H1 (cell line): ENCODE data around the gene IGSF9B. TPM values are rescaled to one million over a fixed set of nuclear protein-coding genes. Genes with fewer than 3 reads are reported as not detected.

Experiments used
- CTCF ChIA-PET: fragments of 300-600 bp; sonication (Branson Sonifier 250); formaldehyde crosslinking; loops from one replicate; lab custom pipeline; 2021; ENCODE audit not compliant: partially characterized antibody; lab: Charles Lee
- POLR2A ChIA-PET: fragments of 300-600 bp; sonication (Branson Sonifier 250); formaldehyde crosslinking; loops from one replicate; lab custom pipeline; 2021; ENCODE audit warnings: inconsistent platforms; ENCODE audit not compliant: partially characterized antibody; lab: Charles Lee
- DNase-seq, 2 experiments: peaks; one replicate each; pipeline versions ENCODE4 v3.0.0 to v3.0.0-alpha.2; 2010 to 2022; ENCODE audit warnings: low spot score in 2 of 2, low read depth in 1 of 2, mixed read lengths in 1 of 2
- FAIRE-seq: peaks from 2 replicates; lab custom pipeline; 2011; peaks lifted over from hg19 to GRCh38; lab: Jason Lieb, UNC
- H2AFZ ChIP-seq: 2 replicates; pipeline ENCODE4 v1.8.1; 2012; ENCODE audit warnings: low read length, inconsistent platforms
- H2AK5ac ChIP-seq: 2 replicates; pipeline ENCODE4 v1.6.1; 2013; ENCODE audit warnings: low read depth, low read length
- H2BK120ac ChIP-seq: replicated peaks from 2 replicates; pipeline ENCODE3; 2013; ENCODE audit warnings: low read depth, low read length, inconsistent platforms
- H2BK12ac ChIP-seq: 2 replicates; pipeline ENCODE4 v1.6.1; 2013; ENCODE audit warnings: low read depth, low read length
- H2BK15ac ChIP-seq: 2 replicates; pipeline ENCODE4 v1.6.1; 2013; ENCODE audit warnings: low read length
- H2BK20ac ChIP-seq: 2 replicates; pipeline ENCODE4 v1.6.1; 2013; ENCODE audit warnings: low read length
- H2BK5ac ChIP-seq: 2 replicates; pipeline ENCODE4 v1.6.1; 2013; ENCODE audit warnings: low read depth, low read length
- H3K14ac ChIP-seq: 2 replicates; pipeline ENCODE4 v1.6.1; 2013; ENCODE audit warnings: inconsistent platforms; ENCODE audit not compliant: insufficient read length
- H3K18ac ChIP-seq: 2 replicates; pipeline ENCODE4 v1.6.1; 2013; ENCODE audit warnings: low read length; ENCODE audit errors: extremely low read depth
- H3K23ac ChIP-seq: 2 replicates; pipeline ENCODE4 v1.6.1; 2013; ENCODE audit warnings: inconsistent platforms; ENCODE audit not compliant: insufficient read length
- H3K23me2 ChIP-seq: 2 replicates; pipeline ENCODE4 v1.6.1; 2013; ENCODE audit warnings: low read depth, low read length
- H3K27ac ChIP-seq: 2 replicates; pipeline ENCODE4 v1.6.1; 2011; ENCODE audit warnings: low read depth, low read length, inconsistent platforms
- H3K27me3 ChIP-seq, 4 experiments: replicated peaks in 1 of 4; 1 replicate in 1 of 4; 2 replicates in 3 of 4; pipeline versions ENCODE4 v1.6.1 to v1.8.1; 2011 to 2013; ENCODE audit warnings: low read length in 3 of 4, mild to moderate bottlenecking in 3 of 4, inconsistent platforms in 2 of 4, mixed read lengths in 2 of 4, moderate library complexity in 1 of 4; ENCODE audit not compliant: control insufficient read depth in 3 of 4, insufficient read depth in 3 of 4; ENCODE audit errors: extremely low read depth in 1 of 4
- H3K36me3 ChIP-seq, 4 experiments: 2 replicates each; pipeline versions ENCODE4 v1.6.1 to v1.8.1; 2011 to 2013; ENCODE audit warnings: mild to moderate bottlenecking in 4 of 4, low read length in 3 of 4, moderate library complexity in 2 of 4, control low read depth in 1 of 4, inconsistent platforms in 1 of 4; ENCODE audit not compliant: insufficient read depth in 4 of 4, control insufficient read depth in 2 of 4
- H3K4ac ChIP-seq: replicated peaks from 2 replicates; pipeline ENCODE3; 2013; ENCODE audit warnings: low read length, low read depth, mixed read lengths, inconsistent platforms; ENCODE audit not compliant: insufficient read length
- H3K4me1 ChIP-seq, 4 experiments: replicated peaks in 1 of 4; 1 replicate in 1 of 4; 2 replicates in 3 of 4; pipeline versions ENCODE4 v1.6.1 to v1.8.1; 2011 to 2013; ENCODE audit warnings: low read length in 3 of 4, inconsistent platforms in 2 of 4, mixed read lengths in 1 of 4; ENCODE audit not compliant: insufficient read depth in 4 of 4, control insufficient read depth in 3 of 4
- H3K4me2 ChIP-seq, 2 experiments: 2 replicates each; pipeline versions ENCODE4 v1.6.1 to v1.8.1; 2011 to 2013; ENCODE audit warnings: low read depth in 2 of 2, low read length in 2 of 2, control low read depth in 1 of 2, inconsistent platforms in 1 of 2, mild to moderate bottlenecking in 1 of 2; ENCODE audit not compliant: insufficient read depth in 1 of 2
- H3K4me3 ChIP-seq, 4 experiments: fragments of 200-600, 300-600 bp in 1 of 4; sonication (generic), shearing (Covaris generic), sonication (Bioruptor Twin) in 1 of 4; 2 replicates each; pipeline versions ENCODE4 v1.5.1 to v1.8.1; 2011 to 2016; ENCODE audit warnings: low read length in 4 of 4, low read depth in 3 of 4, control low read depth in 2 of 4, inconsistent platforms in 2 of 4, mild to moderate bottlenecking in 2 of 4, mixed read lengths in 1 of 4, moderate library complexity in 1 of 4; ENCODE audit not compliant: insufficient read depth in 2 of 4; ENCODE audit errors: extremely low read depth in 1 of 4
- H3K56ac ChIP-seq: replicated peaks from 2 replicates; pipeline ENCODE3; 2013; ENCODE audit warnings: low read depth, mild to moderate bottlenecking, mixed read lengths, low read length, inconsistent platforms; ENCODE audit not compliant: insufficient read length
- H3K79me1 ChIP-seq: 2 replicates; pipeline ENCODE4 v1.6.1; 2013; ENCODE audit warnings: low read depth, low read length, control low read depth
- H3K79me2 ChIP-seq, 2 experiments: 2 replicates each; pipeline versions ENCODE4 v1.6.1 to v1.8.1; 2012 to 2013; ENCODE audit warnings: low read length in 2 of 2, mild to moderate bottlenecking in 2 of 2, inconsistent platforms in 1 of 2; ENCODE audit not compliant: insufficient read depth in 2 of 2, control insufficient read depth in 1 of 2
- H3K9ac ChIP-seq, 4 experiments: replicated peaks in 1 of 4; 1 replicate in 1 of 4; 2 replicates in 3 of 4; pipeline versions ENCODE4 v1.6.1 to v1.8.1; 2011 to 2013; ENCODE audit warnings: low read depth in 3 of 4, low read length in 3 of 4, control low read depth in 2 of 4, mild to moderate bottlenecking in 2 of 4, moderate library complexity in 2 of 4, inconsistent platforms in 1 of 4; ENCODE audit errors: extremely low read depth in 1 of 4
- H3K9me3 ChIP-seq, 2 experiments: 2 replicates each; pipeline versions ENCODE4 v1.6.1 to v1.8.1; 2012 to 2013; ENCODE audit warnings: mild to moderate bottlenecking in 2 of 2, moderate library complexity in 2 of 2, control low read depth in 1 of 2, inconsistent platforms in 1 of 2, low read depth in 1 of 2, low read length in 1 of 2, mixed read lengths in 1 of 2; ENCODE audit not compliant: insufficient read depth in 2 of 2
- H4K20me1 ChIP-seq, 2 experiments: replicated peaks in 1 of 2; 2 replicates each; pipeline versions ENCODE3 to v1.8.1; 2011 to 2013; ENCODE audit warnings: inconsistent platforms in 2 of 2, low read length in 2 of 2, mild to moderate bottlenecking in 1 of 2; ENCODE audit not compliant: insufficient read depth in 2 of 2, control insufficient read depth in 1 of 2
- H4K5ac ChIP-seq: 2 replicates; pipeline ENCODE4 v1.6.1; 2013; ENCODE audit warnings: low read length, low read depth, mixed read lengths, inconsistent platforms; ENCODE audit not compliant: insufficient read length
- H4K8ac ChIP-seq: 2 replicates; pipeline ENCODE4 v1.8.0; 2013; ENCODE audit warnings: mild to moderate bottlenecking, moderate library complexity, low read length, inconsistent platforms; ENCODE audit not compliant: insufficient read depth; ENCODE audit errors: extremely low read depth
- H4K91ac ChIP-seq: replicated peaks from 2 replicates; pipeline ENCODE3; 2013; ENCODE audit warnings: low read length, mixed read lengths, inconsistent platforms; ENCODE audit not compliant: insufficient read length
- ATF3 ChIP-seq: IDR thresholded peaks from 2 replicates; pipeline ENCODE4 v1.6.1; 2011; ENCODE audit warnings: low read depth, mild to moderate bottlenecking, low read length; ENCODE audit not compliant: insufficient read depth
- CHD2 ChIP-seq: IDR thresholded peaks from 2 replicates; pipeline ENCODE4 v1.6.1; 2012; ENCODE audit warnings: low read length, improper control_type of control experiment
- CTCF ChIP-seq, 3 experiments: IDR thresholded peaks; 1 replicate in 2 of 3; 2 replicates in 1 of 3; pipeline versions ENCODE4 v1.5.1 to v1.6.1; 2011; ENCODE audit warnings: low read length in 3 of 3, mild to moderate bottlenecking in 3 of 3, inconsistent platforms in 2 of 3, low read depth in 1 of 3, moderate library complexity in 1 of 3; ENCODE audit not compliant: insufficient read depth in 1 of 3; ENCODE audit errors: control extremely low read depth in 1 of 3
- EZH2 ChIP-seq: fragments of 200-600 bp; sonication (generic); IDR thresholded peaks from 2 replicates; pipeline ENCODE4 v1.7.1; 2012; ENCODE audit warnings: low read depth, mild to moderate bottlenecking, moderate library complexity, low read length, inconsistent platforms; ENCODE audit not compliant: severe bottlenecking
- GTF2F1 ChIP-seq: IDR thresholded peaks from 2 replicates; pipeline ENCODE4 v1.6.1; 2012; ENCODE audit warnings: low read depth, low read length, improper control_type of control experiment, borderline replicate concordance
- HDAC6 ChIP-seq: IDR thresholded peaks from one replicate; pipeline ENCODE4 v1.7.1; 2012; ENCODE audit warnings: low read depth, mild to moderate bottlenecking, inconsistent platforms, low read length, moderate library complexity
- KDM4A ChIP-seq: IDR thresholded peaks from one replicate; pipeline ENCODE4 v1.7.1; 2012; ENCODE audit warnings: low read depth, mild to moderate bottlenecking, moderate library complexity, low read length, inconsistent platforms; ENCODE audit not compliant: severe bottlenecking
- KDM5A ChIP-seq: fragments of 200-600 bp; IDR thresholded peaks from 2 replicates; pipeline ENCODE4 v1.7.1; 2012; ENCODE audit warnings: mild to moderate bottlenecking, low read length, inconsistent platforms, mixed read lengths
- PHF8 ChIP-seq: fragments of 200-600 bp; sonication (generic); conservative IDR thresholded peaks from 2 replicates; pipeline ENCODE4 v1.7.1; 2012; ENCODE audit warnings: low read depth, mild to moderate bottlenecking, inconsistent platforms, low read length, moderate library complexity
- POLR2AphosphoS5 ChIP-seq: IDR thresholded peaks from 2 replicates; pipeline ENCODE4 v1.6.1; 2011; ENCODE audit warnings: low read depth, low read length
- WGBS, 2 experiments: shearing (Covaris generic) in 1 of 2; methylation state at CpG; one replicate each; pipeline versions ENCODE4 v1.1.6 to v1.1.7; 2013 to 2015; ENCODE audit warnings: low lambda C conversion rate in 2 of 2, mixed read lengths in 2 of 2, inconsistent platforms in 1 of 2, low coverage in 1 of 2, missing lambda C conversion rate in 1 of 2; ENCODE audit not compliant: insufficient replicate concordance in 2 of 2, insufficient coverage in 1 of 2, insufficient read length in 1 of 2; ENCODE audit errors: extremely low coverage in 1 of 2, missing lambda C conversion rate in 1 of 2; 5-methylcytosine and 5-hydroxymethylcytosine counted together
- polyA plus RNA-seq, 7 experiments: library from polyadenylated mRNA; depleted of rRNA in 3 of 7; stranded (reverse) in 5 of 7; unstranded in 2 of 7; fragments of >200 nt in 5 of 7; fragments of 200-250 nt in 2 of 7; gene quantifications; 1 replicate in 5 of 7; 2 replicates in 1 of 7; 4 replicates in 1 of 7; pipeline versions ENCODE4 v1.2.1 to v1.2.3, GENCODE V29; 2011 to 2013; ENCODE audit warnings: missing spikeins in 2 of 7, mixed read lengths in 2 of 7
- total RNA-seq: library from RNA; stranded (reverse); fragmentation: NEBNext Ultra II Directional; extraction: Animal tissue kit (Norgen Biotek cat#: 25700); gene quantifications from 2 replicates; pipeline ENCODE4 v1.2.1, GENCODE V29; 2021

The IGSF9B gene
- total and polyA plus RNA-seq, 2 of the 8 experiments (the other 6 are each of a cell fraction or from before 2014, with no cell fraction given) = 16.5 to 49.2 TPM

GRCh38 chr11:133905677-133906156 lies 51.1 kb downstream of the IGSF9B start:
- H3K9ac ChIP-seq = no peak overlapping the region
- peaks cover 2 to 50% (median 23%) of the 10 kb centered on the region in 4 experiments; a peak in 6 of 8 replicates for H3K36me3 ChIP-seq
- no peak overlapping the region for H2BK120ac ChIP-seq
- POLR2A ChIA-PET = interaction anchor here (0.9 kb wide), 1 partner anchor 9 kb away, joined by 3 read pairs; no protein-coding TSS in a partner anchor
- no peak overlapping the region for H3K14ac ChIP-seq
- no peak overlapping the region for H2BK20ac ChIP-seq
- no peak overlapping the region for H3K23ac ChIP-seq
- WGBS, 2 experiments = 91% methylated on average over 12 of the region's 13 CpGs; no CpG with 5 or more reads in 1 of the 2 experiments
- H3K4me1 ChIP-seq = no peaks in the 10 kb centered on the region; a peak in 2 of 7 replicates
- no peaks in the 10 kb centered on the region for H3K9me3 ChIP-seq
- H3K4ac ChIP-seq = no peak overlapping the region
- H2AFZ ChIP-seq = no peak overlapping the region
- no peak overlapping the region for H3K56ac ChIP-seq
- H3K27ac ChIP-seq = no peak overlapping the region; the same call in 1 of the 2 replicates
- DNase-seq = no peak
- H4K91ac ChIP-seq = no peak overlapping the region
- peaks cover 7% of the 10 kb centered on the region; the same call in 1 of the 2 replicates for H3K79me1 ChIP-seq
- no peak overlapping the region for H4K5ac ChIP-seq
- H3K4me2 ChIP-seq = no peak overlapping the region
- H3K23me2 ChIP-seq = peaks cover 9% of the 10 kb centered on the region
- no peaks in the 10 kb centered on the region for H3K27me3 ChIP-seq
- H2BK12ac ChIP-seq = no peak overlapping the region
- H2BK5ac ChIP-seq = no peak overlapping the region
- H2AK5ac ChIP-seq = no peak overlapping the region
- no peaks in the 10 kb centered on the region for H3K79me2 ChIP-seq
- CTCF ChIA-PET = no interaction called here
- H4K20me1 ChIP-seq = peaks cover 0 to 14% of the 10 kb centered on the region in 2 experiments
- H4K8ac ChIP-seq = no peak overlapping the region
- H3K4me3 ChIP-seq = no peak overlapping the region
- FAIRE-seq = no peak
- no peak overlapping the region for H2BK15ac ChIP-seq
- H3K18ac ChIP-seq = no peak overlapping the region
- TF ChIP-seq EZH2 (no peak), CHD2 (no peak), HDAC6 (no peak), KDM4A (no peak), POLR2AphosphoS5 (no peak), KDM5A (no peak), GTF2F1 (no peak), CTCF (IDR thresholded peaks at IDR 0.05; ENCODE audit: control extremely low read depth in 1 of 3, insufficient read depth in 1 of 3, low read depth in 1 of 3, low read length in 3 of 3) (no peak), ATF3 (no peak), PHF8 (no peak)
